ENCODE data around the gene SEMA3D. TPM values are rescaled to one million over a fixed set of nuclear protein-coding genes. Genes with fewer than 3 reads are reported as not detected.
A peak's percentile ranks its signal among the peaks of the same experiment; 100 is the strongest.

SEMA3D gene
- total and polyA plus RNA-seq, 2 of the 13 experiments (the other 11 are each of a cell fraction or from before 2014, with no cell fraction given): 0.07 TPM; not detected in 1

GRCh38 chr7:85030893-85031292 lies 156.0 kb downstream of the SEMA3D start:
- intact Hi-C loops (cut with micrococcal nuclease; ENCODE audit: unreplicated experiment): loop anchor here (2.0 to 5.0 kb wide), 3 partner anchors 720 to 820 kb away; no protein-coding TSS in a partner anchor
- no TSS peak for BruUV-seq (replicated peaks)
- Histone ChIP-seq H3K27ac (ENCODE audit: extremely low read length, insufficient read depth, low read length) (no peak overlapping the region), H3K27me3 (ENCODE audit: control insufficient read depth in 1 of 2, insufficient read depth in 2 of 2, low read length in 2 of 2) (no peaks in the 10 kb centered on the region; a peak in 1 of 5 replicates), H3K36me3 (replicated peaks in 1 of 2; ENCODE audit: control insufficient read depth in 1 of 2, insufficient read depth in 2 of 2, low read length in 2 of 2) (no peaks in the 10 kb centered on the region), H3K4me2 (ENCODE audit: low read depth, low read length) (no peak overlapping the region), H3K9me3 (ENCODE audit: low read length) (no peaks in the 10 kb centered on the region), H3K4me1 (ENCODE audit: insufficient read depth, low read length) (no peaks in the 10 kb centered on the region), H2AFZ (ENCODE audit: low read length) (no peak overlapping the region), H3K79me2 (ENCODE audit: insufficient read depth, low read length) (no peaks in the 10 kb centered on the region), H3K9ac (ENCODE audit: insufficient read depth, low read depth, low read length) (no peak overlapping the region), H4K20me1 (ENCODE audit: insufficient read depth, low read length) (no peaks in the 10 kb centered on the region), H3K4me3 (replicated peaks in 1 of 3; ENCODE audit: insufficient read depth in 1 of 3, low read depth in 2 of 3, low read length in 3 of 3) (no peak overlapping the region)
- ChIA-PET CTCF (ENCODE audit: low intra/inter-chr PET ratio, low total read pairs) (interaction anchor here (1.1 to 1.2 kb wide), 2 partner anchors 720 to 1439 kb away, joined by 3 read pairs; no protein-coding TSS in a partner anchor), POLR2A (no interaction called here)
- in situ Hi-C loops (cut with HindIII; ENCODE audit: extremely low pct_ligation_motif_present, low pct_unique_long_range_greater_than_20kb): loop anchor here (10.0 kb wide), 2 partner anchors 724 to 824 kb away; no protein-coding TSS in a partner anchor
- FAIRE-seq (no peak), DNase-seq (ENCODE audit: low spot score) (peak; percentile 5), ATAC-seq (0 out of 3 replicates have a peak, but pooled peaks have one; percentile 35)
- TF ChIP-seq MBD4 (IDR thresholded peaks at IDR 0.05; ENCODE audit: borderline replicate concordance, low read length) (no peak), ZFP82 (CRISPR knock-in tag; IDR thresholded peaks at IDR 0.05; ENCODE audit: borderline replicate concordance) (no peak), ZFP62 (CRISPR knock-in tag; IDR thresholded peaks at IDR 0.05) (no peak), STAG1 (CRISPR knock-in tag; IDR thresholded peaks at IDR 0.05) (peak; percentile 57), MED13 (CRISPR knock-in tag; IDR thresholded peaks at IDR 0.05) (no peak), MYC (CRISPR knock-in tag; IDR thresholded peaks at IDR 0.05; ENCODE audit: borderline replicate concordance) (no peak), SMC3 (IDR thresholded peaks at IDR 0.05; ENCODE audit: low read length) (peak; percentile 18; the same call in 1 of the 2 replicates), SMAD1 (CRISPR knock-in tag; IDR thresholded peaks at IDR 0.05; ENCODE audit: borderline replicate concordance, low read depth) (no peak), MXD4 (CRISPR knock-in tag; IDR thresholded peaks at IDR 0.05) (no peak), MTA3 (CRISPR knock-in tag; IDR thresholded peaks at IDR 0.05) (no peak), SALL1 (CRISPR knock-in tag; IDR thresholded peaks at IDR 0.05) (no peak), BRCA1 (CRISPR knock-in tag; IDR thresholded peaks at IDR 0.05) (no peak)
- TF ChIP-seq, protein P1, sequence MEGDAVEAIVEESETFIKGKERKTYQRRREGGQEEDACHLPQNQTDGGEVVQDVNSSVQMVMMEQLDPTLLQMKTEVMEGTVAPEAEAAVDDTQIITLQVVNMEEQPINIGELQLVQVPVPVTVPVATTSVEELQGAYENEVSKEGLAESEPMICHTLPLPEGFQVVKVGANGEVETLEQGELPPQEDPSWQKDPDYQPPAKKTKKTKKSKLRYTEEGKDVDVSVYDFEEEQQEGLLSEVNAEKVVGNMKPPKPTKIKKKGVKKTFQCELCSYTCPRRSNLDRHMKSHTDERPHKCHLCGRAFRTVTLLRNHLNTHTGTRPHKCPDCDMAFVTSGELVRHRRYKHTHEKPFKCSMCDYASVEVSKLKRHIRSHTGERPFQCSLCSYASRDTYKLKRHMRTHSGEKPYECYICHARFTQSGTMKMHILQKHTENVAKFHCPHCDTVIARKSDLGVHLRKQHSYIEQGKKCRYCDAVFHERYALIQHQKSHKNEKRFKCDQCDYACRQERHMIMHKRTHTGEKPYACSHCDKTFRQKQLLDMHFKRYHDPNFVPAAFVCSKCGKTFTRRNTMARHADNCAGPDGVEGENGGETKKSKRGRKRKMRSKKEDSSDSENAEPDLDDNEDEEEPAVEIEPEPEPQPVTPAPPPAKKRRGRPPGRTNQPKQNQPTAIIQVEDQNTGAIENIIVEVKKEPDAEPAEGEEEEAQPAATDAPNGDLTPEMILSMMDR (CRISPR knock-in tag; IDR thresholded peaks at IDR 0.05): peak; percentile 45
- TF ChIP-seq, protein P2, sequence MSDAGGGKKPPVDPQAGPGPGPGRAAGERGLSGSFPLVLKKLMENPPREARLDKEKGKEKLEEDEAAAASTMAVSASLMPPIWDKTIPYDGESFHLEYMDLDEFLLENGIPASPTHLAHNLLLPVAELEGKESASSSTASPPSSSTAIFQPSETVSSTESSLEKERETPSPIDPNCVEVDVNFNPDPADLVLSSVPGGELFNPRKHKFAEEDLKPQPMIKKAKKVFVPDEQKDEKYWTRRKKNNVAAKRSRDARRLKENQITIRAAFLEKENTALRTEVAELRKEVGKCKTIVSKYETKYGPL (CRISPR knock-in tag; IDR thresholded peaks at IDR 0.05): no peak
